OCI-M2 (cell line): Measurements from ENCODE around the gene SLC25A30.
"Not testable (repeated sequence)": the region's sequence is repeated elsewhere in the genome, so short reads cannot be mapped to it uniquely, and the experiment has no call there.

ENCODE experiments used
- DNase-seq: peaks from one replicate; lab custom pipeline; 2025; ENCODE audit not compliant: unreplicated experiment; lab: John Stamatoyannopoulos, UW

The SLC25A30 gene

DNA sequence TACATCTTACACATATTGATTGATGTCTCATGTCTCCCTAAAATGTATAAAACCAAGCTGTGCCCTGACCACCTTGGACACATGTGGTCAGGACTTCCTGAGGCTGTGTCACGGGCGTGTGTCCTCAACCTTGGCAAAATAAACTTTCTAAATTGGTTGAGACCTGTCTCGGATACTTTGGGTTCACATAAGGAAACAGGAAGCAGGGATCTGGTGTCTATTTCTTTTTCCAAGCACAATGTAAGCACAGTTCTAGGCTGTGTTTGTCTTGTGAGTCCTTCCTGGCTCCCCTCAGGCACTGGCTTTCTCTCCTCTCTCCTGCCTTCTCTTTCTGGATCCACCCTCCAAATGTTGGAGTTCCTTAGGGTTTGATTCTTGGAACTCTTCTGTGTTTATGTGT is 49.6 kb downstream of the SLC25A30 start:
- no peak for DNase-seq

DNA sequence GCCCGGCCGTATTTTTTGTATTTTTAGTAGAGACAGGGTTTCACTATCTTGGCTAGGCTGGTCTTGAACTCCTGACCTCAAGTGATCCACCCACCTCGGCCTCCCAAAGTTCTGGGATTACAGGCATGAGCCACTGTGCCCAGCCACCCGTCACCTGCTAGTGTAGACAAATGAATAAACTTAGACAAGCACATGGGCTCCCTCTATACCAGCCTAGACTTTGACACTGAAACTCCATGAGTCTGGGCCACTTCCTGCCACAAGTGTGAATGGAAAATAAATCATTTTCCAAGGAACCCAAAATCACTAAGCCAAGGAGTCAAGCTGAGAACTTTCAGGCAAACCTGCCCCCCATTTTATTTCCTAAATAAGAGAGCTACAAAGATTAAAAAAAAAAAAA is 50.2 kb downstream of the SLC25A30 start:
- DNase-seq = no peak

DNA sequence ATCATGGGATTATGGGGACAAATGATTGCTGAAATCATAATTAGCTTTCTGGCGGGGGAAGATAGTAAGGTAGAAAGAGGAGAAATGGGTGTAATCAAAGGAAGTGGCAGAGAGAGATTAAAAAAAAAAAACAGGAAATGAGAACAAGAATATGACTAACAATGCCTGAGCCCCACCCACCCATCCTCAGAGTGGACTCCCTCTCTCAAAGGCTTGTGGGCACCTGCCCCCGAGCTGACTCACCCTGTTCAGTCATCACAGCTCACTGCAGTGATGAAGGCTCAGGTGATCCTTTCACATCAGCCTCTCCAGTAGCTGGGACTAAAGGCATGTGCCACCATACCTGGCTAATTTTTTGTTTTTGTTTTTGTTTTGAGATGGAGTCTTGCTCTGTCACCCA is 50.8 kb downstream of the SLC25A30 start:
- peak; percentile 42 for DNase-seq

DNA sequence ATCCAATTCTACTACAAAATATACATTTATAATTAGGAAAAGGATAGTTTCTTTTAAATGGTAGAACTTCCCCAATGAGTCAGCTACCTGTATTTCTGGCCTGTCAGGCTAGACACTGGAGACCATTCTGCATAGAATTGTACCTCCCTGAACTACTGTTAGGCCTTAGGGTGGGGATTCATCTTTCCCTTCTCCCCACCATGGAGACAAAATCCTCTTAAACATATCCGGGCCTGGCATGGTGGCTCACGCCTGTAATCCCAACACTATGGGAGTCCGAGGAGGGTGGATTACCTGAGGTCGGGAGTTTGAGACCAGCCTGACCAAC is 52.7 kb downstream of the SLC25A30 start:
- no peak for DNase-seq

DNA sequence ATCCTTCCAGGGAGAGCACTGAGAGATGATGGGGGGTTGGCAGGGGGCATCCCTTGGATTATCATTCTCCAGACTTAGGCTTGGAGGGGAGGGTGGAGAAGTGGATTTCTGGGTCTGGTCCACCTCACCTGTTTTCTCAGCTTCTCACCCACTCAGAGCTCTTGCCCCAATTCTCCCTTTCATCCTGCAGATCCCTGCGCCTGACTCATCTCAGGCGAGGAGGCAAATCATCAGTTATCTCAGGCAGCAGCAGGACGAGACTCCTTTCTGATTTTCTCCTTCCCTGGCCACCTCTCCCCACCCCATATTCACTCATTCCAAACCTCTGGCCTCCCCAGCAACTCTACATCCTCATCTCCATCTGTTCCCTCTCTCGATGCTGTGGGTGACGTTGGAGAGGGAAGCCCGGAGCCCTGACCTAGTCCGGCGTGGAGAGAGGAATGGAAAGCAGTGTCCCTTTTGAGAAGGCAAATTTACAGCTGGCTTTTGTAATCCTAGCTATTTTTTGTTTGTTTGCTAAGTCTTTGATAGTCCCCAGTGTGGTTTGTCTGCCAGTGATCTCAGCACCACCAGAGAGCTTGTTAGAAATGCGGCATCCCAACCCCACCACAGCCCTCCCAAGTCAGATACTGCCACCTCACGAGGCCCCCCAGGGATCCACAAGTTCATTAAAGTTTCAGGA is 53.2 kb downstream of the SLC25A30 start:
- DNase-seq = no peak

DNA sequence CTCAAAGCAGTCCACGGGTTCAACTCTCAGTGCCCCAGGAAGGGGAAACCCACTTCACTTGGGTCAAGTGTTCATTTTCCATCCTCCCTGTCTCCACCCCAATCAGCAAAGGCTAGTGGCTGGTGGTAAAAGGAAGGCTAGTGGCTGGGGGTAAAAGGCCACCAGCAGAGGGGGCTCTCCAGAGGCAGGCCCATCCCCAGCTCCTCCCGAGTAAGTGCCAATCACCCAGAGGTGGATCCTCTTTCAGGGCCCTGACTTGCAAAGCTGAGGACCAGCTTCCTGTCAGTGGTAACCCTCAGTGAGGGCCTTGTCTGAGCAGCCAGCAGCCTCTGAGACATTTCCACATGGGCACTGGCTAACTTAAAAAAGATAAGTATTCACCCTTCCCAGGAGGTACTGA is 55.2 kb downstream of the SLC25A30 start:
- DNase-seq = no peak

DNA sequence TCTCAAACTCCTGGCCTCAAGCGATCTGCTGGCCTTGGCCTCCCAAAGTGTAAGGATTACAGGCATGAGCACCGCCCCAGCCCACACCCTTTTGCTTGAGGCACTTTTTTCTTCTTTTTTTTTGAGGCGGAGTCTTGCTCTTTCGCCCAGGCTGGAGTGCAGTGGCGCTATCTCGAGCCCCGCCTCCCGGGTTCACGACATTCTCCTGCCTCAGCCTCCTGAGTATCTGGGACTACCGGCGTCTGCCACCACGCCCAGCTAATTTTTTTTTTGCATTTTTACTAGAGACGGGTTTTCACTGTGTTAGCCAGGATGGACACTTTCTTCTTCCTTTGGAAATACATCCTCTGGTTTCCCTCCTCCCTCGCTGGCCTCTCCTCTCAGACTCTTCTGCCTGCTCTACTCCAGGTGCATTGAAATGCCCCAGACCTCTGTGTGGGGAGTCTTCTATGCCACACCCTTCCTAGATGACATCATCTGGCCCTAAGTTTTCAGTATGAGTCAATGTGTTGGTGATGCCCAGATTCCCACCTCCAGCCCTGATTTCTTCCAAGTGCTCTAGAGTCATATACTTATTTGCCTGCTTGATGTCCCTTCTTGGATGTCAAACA is 56.5 kb downstream of the SLC25A30 start:
- no peak for DNase-seq

DNA sequence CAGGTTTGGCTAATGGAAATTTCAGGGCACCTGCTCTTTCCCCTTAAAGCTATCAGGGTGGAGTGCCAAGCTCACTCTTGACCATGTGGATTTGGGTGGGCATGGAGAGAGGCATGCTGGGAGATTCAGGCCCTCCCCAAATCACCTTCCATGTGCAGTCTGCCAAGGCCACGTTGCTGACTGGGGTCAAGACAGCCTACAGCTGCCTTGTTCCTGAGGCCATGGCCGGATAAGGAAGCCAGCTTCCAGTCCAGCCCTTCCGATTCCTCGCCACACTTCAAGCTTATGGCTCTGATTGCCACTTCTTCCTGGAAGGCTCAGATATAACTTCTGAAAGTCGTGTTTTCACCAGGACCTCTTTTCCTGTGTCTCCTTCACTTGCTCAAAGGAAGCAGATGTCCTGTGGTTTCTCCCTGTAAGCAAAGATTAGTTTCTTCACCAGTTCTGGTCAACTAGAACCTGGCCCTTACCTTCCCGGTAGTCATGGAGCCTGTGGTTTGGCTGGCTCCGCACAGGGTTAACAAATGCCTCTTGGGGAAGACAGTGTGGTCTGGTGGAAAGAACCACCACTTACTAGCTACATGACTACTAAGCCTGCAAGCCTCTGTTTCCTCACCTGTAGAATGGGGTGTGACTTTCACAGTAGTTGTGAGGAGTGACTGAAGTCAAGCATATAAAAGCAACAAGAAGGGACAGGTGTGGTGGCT is 61.1 kb downstream of the SLC25A30 start:
- DNase-seq = no peak

DNA sequence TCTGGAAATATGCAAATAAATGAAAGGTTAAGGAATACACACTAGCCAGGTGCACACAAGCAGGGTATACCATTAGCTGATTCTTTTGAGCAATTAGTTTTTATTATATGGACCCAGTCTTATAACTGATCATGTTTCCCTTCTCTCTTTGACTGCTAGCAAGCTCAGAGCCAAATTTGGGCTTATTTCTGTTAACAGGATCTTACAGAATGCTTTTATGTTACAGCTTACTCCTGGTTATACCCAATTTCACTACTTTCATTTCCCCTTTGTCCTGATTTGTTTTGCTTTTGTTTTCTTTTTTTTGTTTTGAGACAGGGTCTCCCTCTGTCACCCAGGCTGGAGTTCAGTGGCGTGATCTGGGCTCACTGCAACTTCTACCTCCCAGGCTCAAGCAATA is 64.3 kb downstream of the SLC25A30 start:
- no peak for DNase-seq

DNA sequence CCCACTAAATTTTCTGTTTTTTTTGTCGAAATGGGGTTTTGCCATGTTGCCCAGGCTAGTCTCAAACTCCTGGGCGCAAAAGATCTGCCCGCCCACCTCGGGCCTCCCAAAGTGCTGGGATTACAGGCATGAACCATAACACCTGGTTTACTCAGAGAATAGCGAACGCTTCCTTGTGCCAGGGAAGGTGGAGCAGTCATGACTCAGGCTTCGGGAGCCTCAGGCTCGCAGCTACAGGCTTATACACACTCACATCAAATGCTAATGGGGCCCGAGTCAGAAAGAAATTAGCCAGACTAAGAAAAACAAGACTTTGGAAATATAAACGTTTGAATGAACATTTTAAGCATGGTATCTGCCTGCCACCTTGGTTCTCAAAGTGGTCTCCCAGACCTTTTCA is 66.1 kb downstream of the SLC25A30 start:
- DNase-seq = no peak

DNA sequence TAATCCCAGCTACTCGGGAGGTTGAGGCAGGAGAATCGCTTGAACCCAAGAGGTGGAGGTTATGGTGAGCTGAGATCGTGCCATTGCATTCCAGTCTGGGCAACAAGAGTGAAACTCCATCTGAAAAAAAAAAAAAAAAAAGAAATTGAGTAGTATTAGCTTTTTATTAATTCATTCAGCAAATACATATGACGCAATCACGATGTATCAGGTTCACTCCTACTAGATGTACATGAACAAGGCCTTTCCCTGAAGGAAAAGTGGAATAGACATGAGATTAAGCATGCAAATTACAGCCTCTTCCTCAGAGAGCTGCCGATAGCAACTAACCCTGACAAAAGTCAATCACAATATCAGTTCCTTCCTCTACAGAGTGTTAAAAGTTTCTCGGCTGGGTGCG is 68.0 kb downstream of the SLC25A30 start:
- DNase-seq = no peak

DNA sequence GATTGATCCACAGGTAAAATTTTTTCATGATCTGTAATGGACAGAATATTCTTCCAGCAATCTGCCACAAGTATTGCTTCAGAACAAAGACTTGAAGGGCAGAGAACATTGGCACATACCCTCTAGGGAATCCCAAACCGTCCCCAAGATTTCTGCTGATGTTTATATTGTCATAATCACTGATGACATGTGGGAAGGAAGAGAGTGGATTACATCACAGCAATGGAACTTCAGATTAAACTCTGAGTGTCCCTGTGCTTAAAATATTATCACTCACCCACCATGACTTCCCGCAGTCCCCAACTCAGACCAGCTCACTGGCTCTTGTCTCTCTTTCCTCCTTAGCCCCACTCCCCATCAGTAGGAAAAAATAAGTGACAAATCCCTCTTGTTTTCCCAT is 68.7 kb downstream of the SLC25A30 start:
- no peak for DNase-seq

DNA sequence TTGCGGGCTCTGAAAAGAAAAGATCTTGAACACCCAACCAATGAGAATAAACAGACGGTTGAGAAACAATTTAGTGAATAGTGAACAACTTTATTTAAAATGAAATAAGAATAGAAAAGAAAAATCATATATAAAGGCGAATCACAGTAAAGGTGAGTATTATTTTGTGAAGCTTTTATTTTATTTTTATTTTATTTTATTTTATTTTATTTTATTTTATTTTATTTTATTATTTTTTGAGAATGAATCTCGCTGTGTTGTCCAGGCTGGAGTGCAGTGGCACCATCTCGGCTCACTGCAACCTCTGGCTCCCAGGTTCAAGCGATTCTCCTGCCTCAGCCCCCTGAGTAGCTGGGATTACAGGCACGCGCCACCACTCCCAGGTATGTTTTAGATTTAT is 74.1 kb downstream of the SLC25A30 start:
- not testable (repeated sequence) for DNase-seq
